Stimulated activated CD4-positive, alpha-beta T cell treated with anti-CD3 and anti-CD28 coated beads, Interleukin-4, amount 100 ng/mL, for 24 hours (primary cell): ENCODE measurements around the gene TOR1AIP2.
A peak's percentile ranks its signal among the peaks of the same experiment; 100 is the strongest.

Experiments used
- DNase-seq: peaks from one replicate; pipeline ENCODE4 v3.0.0-alpha.2; 2020

TOR1AIP2 gene

GRCh38 chr1:179877586-179878265, at the start of gene TOR1AIP2:
Gene TOR1AIP2, minus strand, starts transcription at chr1:179877803. Its CDS starts 25,138 bp downstream, at chr1:179852665.
- peak; percentile 90 for DNase-seq

- DNase-seq: no peak
Measured at GRCh38 chr1:179926850-179927205, 49.2 kb upstream of the TOR1AIP2 start.

- no peak for DNase-seq
Measured at GRCh38 chr1:179925922-179926849, 48.6 kb upstream of the TOR1AIP2 start.

- no peak for DNase-seq
Measured at GRCh38 chr1:179925302-179925701, 47.7 kb upstream of the TOR1AIP2 start.

GRCh38 chr1:179924268-179924667, 46.7 kb upstream of the TOR1AIP2 start:
- no peak for DNase-seq

GRCh38 chr1:179923029-179923428, 45.4 kb upstream of the TOR1AIP2 start:
- no peak for DNase-seq

- no peak for DNase-seq
Measured at GRCh38 chr1:179921981-179922872, 44.6 kb upstream of the TOR1AIP2 start.

GRCh38 chr1:179921472-179921871, 43.9 kb upstream of the TOR1AIP2 start:
- no peak for DNase-seq

GRCh38 chr1:179917601-179918429, 40.2 kb upstream of the TOR1AIP2 start:
- no peak for DNase-seq

GRCh38 chr1:179911812-179912211, 34.2 kb upstream of the TOR1AIP2 start:
- no peak for DNase-seq

GRCh38 chr1:179910934-179911333, 33.3 kb upstream of the TOR1AIP2 start:
- DNase-seq: no peak

- no peak for DNase-seq
Measured at GRCh38 chr1:179889589-179889988, 12.0 kb upstream of the TOR1AIP2 start.

GRCh38 chr1:179888071-179888470, 10.5 kb upstream of the TOR1AIP2 start:
- no peak for DNase-seq

GRCh38 chr1:179883745-179884138, 6.1 kb upstream of the TOR1AIP2 start:
- peak; percentile 72 for DNase-seq

GRCh38 chr1:179883040-179883744, 5.6 kb upstream of the TOR1AIP2 start:
- no peak for DNase-seq

GRCh38 chr1:179882253-179883039, 4.8 kb upstream of the TOR1AIP2 start, which contains the start of gene TOR1AIP1:
Gene TOR1AIP1, plus strand, starts transcription at chr1:179882285. Its CDS starts 218 bp downstream, at chr1:179882503.
- DNase-seq: peak; percentile 97

GRCh38 chr1:179881642-179882252, 4.1 kb upstream of the TOR1AIP2 start:
- no peak for DNase-seq

- no peak for DNase-seq
Measured at GRCh38 chr1:179879797-179880196, 2.2 kb upstream of the TOR1AIP2 start.

- no peak for DNase-seq
Measured at GRCh38 chr1:179876300-179876715, 1.3 kb downstream of the TOR1AIP2 start.
